ENCODE data around the gene GABARAPL2.
A peak's percentile ranks its signal among the peaks of the same experiment; 100 is the strongest.

The GABARAPL2 gene

GRCh38 chr16:75555213-75555706, 10.9 kb upstream of the GABARAPL2 start:
- peak; percentile 88 for DNase-seq (ENCODE audit: low read depth)

DNA sequence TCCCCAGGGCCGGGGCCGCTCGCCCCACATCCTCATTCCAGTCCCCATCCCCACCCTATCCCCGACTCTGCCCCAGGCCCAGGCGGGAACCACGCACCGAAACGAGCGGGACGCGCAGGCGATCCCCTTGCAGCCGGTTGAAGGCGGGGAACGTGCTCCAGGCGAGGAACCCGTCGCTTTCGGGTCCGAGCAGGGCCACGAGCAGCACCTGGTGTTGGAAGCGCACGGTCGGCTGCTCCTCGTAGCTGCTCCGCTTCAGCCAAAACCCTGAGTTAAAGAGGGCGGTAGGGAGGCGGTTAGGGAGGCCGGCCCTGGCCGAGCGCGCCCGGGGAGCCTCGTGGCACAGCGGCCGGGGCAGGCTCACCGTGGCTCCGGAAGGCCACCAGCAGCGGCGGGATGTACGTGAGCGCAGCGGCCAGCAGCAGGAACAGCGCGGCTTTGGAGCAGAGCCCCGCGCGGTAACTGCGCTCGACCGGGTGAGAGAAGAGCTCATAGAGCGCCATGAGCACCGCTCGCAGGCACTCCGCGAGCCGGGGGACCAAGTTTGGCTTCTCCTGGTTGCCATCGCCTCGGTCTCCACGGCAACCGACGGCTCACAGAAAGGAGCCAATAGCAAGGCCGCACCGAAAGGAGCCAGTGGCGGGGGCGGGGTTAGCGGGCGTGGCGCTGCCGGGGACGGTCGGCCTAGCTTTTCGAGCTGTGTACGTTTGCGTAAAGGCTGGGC, 10.3 kb upstream of the GABARAPL2 start, which contains the start of gene TMEM231:
TSS of gene TMEM231 (minus strand) at position 546 of the 724 bp plus-strand sequence. CDS start at position 503, 43 bp downstream.
- peak; percentile 87 for DNase-seq (ENCODE audit: low read depth)

GRCh38 chr16:75556431-75556950, 9.7 kb upstream of the GABARAPL2 start:
- no peak for DNase-seq (ENCODE audit: low read depth)

- no peak for DNase-seq (ENCODE audit: low read depth)
These were observed 7.3 kb upstream of the GABARAPL2 start for GRCh38 chr16:75558846-75559401.

DNA sequence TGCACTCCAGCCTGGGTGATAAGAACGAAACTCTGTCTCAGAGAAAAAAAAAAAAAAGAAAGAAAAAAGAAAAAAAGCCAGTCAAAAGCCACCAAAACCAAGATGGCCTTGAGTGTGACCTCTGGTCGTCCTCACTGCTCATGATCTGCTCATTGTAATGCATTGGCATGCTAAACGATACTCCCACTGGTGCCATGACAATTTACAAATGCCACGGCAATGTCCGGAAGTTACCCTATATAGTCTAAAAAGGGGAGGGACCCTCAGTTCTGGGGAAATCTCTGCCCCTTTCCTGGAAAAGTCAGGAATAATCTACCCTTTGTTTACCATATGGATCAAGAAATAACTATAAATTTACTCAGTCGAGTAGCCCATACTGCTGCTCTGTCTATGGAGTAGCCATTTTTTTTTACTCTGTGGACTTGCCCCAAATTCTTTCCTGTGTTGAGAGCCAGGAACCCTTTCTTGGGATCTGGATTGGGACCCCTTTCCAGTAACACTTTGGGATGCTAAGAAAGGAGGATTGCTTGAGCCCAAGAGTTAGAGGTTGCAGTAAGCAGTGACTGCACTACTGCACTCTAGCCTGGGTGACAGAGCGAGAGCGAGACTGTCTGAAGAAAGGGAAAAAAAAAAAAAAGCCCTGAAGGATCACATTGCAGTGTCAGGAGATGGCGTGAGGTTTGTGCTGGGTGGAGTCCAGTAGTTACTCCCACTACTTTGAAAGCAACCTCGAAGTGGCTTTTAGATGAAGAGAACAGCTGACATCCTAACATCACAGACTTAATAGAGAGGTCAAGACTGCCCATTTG, 6.4 kb upstream of the GABARAPL2 start:
- DNase-seq (ENCODE audit: low read depth), result peak; percentile 20

GRCh38 chr16:75565640-75566039, 539 bp upstream of the GABARAPL2 start:
- no peak for DNase-seq (ENCODE audit: low read depth)

- DNase-seq (ENCODE audit: low read depth), result no peak
These were observed 628 bp downstream of the GABARAPL2 start for GRCh38 chr16:75566758-75567255.

DNA sequence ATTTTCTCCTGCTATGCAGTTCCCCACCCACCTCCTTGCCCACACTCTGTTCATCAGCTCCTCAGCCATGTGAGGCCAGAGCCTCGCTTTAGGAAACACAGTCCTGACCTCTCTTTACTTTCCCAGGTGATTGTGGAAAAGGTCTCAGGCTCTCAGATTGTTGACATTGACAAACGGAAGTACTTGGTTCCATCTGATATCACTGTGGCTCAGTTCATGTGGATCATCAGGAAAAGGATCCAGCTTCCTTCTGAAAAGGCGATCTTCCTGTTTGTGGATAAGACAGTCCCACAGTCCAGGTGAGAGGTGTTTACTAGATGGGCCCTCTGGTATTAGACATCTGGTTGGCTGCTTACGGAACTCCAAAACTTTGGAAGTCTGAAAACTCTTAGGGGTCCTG, 1.7 kb downstream of the GABARAPL2 start:
- DNase-seq (ENCODE audit: low read depth), result no peak

- DNase-seq (ENCODE audit: low read depth), result no peak
These were observed 4.4 kb downstream of the GABARAPL2 start for GRCh38 chr16:75570396-75571065.

DNA sequence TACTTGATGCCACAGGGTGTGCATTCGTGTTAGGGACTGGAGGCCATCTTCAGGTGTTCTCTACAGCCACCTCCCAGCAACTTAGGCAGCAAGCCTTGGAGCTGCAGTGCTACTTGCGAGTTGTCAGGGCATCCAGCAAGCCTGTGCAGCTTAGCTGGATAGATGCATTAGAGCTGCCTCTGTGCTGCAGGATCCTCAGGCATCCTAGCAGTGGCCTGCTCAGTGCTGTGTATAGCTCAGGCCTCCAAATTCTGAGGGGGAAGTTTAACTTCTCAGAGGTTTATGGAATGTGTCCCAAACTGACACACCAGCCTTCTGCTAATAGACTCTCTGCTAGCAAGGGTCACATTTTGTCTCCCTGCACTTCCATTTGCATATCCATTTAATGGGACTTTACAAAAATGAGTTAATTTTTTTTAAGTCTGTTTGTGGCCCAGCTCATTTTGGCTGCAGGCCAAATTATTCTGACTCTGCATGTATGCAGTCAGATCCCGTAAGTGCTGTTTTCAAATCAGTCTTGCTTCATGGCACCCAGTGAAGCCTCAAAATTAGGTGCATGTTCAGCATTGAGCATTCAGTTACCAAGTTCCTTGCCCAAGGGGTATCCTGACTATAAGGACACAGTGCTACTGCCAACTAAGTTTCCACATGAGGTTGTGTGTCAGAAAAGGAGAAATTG, 6.8 kb downstream of the GABARAPL2 start:
- no peak for DNase-seq (ENCODE audit: low read depth)

GRCh38 chr16:75573955-75574354, 7.8 kb downstream of the GABARAPL2 start:
- no peak for DNase-seq (ENCODE audit: low read depth)

DNA sequence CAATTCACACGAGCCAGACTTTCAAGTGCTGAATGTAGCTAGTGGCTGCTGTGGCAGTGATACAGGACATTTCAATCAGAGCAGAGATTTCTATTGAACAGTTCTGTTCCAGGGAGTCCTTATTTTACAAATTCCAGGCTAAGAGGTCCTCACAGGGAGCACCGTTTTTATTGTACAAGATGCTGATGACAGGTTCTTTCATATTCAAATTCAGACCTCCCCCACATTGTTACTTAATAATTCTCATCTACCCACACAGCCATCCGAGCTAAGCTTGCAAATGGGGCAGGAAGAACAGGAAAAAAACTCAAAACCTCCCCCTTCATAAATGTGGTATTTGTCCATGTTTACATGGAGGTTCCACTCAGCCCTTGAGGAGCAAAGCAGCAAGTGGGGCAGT, 9.8 kb downstream of the GABARAPL2 start:
- no peak for DNase-seq (ENCODE audit: low read depth)

- DNase-seq (ENCODE audit: low read depth), result no peak
These were observed 10.2 kb downstream of the GABARAPL2 start for GRCh38 chr16:75576384-75576811.

GRCh38 chr16:75578212-75578611, 12.0 kb downstream of the GABARAPL2 start:
- no peak for DNase-seq (ENCODE audit: low read depth)

- no peak for DNase-seq (ENCODE audit: low read depth)
These were observed 12.5 kb downstream of the GABARAPL2 start for GRCh38 chr16:75578725-75579124.

DNA sequence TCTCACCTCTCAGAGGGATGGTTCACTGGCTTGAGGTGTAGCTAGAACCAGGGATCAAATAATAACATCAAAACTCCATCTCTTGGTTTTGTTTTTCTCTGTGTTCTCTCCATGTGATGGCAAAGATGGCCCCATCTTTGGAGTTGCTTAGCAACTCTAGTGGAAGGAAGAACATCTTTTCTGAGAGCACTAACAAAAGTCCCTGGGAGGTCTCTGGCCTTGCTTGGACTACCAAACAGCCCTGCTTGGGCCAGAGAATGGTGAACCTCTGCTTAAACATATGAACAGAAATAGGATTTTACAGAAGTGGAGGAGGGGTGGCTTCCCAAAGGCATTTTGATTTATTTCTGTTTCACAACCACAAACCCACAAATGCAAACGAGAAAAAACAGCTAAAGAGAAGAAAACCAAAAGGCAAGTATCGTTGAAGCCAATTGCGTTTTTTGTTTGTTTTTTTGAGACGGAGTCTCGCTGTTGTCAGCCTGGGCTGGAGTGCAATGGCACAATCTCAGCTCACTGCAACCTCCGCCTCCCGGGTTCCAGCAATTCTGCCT, 13.2 kb downstream of the GABARAPL2 start:
- no peak for DNase-seq (ENCODE audit: low read depth)

DNA sequence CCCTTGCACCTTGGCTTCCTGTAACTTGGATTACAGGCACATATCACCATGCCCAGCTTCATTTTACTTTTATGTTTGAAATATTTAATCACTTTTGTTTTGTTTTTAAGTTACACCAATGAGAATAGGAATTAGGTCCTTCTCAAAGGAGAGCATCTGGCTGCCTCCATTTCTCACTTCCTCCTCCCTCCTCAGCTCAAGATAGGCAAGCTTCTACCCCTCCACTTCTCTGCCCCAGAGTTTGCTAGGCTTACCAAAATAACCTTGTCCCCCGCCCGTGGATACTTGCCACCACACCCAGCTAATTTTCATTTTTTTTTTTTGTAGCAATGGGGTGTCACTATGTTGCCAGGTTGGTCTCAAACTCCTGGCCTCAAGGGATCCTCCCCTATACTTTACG, 17.9 kb downstream of the GABARAPL2 start:
- DNase-seq (ENCODE audit: low read depth), result no peak

DNA sequence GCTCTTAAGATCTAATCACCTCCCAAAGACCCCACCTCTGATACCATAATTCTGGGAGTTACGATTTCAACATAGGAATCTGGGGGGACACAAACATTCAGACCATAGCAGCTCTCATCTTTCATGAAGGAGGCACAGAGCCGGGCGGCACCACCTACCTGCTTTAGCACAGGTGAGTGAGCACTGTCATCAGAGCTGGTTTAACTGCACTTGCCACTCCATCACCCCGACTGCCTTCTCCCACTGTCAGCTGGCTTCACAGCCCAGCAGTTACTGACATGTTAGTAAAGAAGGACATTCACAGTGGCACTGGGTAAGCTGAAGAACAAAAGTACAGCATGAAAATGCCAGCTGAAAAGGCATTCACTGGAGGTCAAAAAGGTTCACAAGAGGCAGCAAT, 22.5 kb downstream of the GABARAPL2 start:
- no peak for DNase-seq (ENCODE audit: low read depth)

DNA sequence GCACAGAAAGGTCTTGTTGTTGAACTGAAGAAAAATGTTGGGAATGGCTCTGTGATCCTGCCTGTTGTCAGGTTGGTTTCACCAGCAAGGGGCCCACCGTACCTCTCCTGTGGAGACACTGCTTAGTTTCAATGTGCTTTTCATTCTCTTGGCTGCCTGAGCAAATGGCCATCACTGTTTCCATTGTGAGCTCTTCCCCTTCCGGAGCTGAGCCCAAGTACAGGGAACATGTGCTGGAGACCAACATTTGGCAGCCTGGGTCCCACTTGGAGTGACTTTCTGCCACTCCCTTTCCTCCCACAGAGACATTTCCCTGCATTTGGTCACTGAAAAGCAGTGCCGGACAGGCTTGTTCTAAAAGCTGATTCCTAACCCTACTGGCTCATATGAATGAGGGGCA, 23.1 kb downstream of the GABARAPL2 start:
- no peak for DNase-seq (ENCODE audit: low read depth)

DNA sequence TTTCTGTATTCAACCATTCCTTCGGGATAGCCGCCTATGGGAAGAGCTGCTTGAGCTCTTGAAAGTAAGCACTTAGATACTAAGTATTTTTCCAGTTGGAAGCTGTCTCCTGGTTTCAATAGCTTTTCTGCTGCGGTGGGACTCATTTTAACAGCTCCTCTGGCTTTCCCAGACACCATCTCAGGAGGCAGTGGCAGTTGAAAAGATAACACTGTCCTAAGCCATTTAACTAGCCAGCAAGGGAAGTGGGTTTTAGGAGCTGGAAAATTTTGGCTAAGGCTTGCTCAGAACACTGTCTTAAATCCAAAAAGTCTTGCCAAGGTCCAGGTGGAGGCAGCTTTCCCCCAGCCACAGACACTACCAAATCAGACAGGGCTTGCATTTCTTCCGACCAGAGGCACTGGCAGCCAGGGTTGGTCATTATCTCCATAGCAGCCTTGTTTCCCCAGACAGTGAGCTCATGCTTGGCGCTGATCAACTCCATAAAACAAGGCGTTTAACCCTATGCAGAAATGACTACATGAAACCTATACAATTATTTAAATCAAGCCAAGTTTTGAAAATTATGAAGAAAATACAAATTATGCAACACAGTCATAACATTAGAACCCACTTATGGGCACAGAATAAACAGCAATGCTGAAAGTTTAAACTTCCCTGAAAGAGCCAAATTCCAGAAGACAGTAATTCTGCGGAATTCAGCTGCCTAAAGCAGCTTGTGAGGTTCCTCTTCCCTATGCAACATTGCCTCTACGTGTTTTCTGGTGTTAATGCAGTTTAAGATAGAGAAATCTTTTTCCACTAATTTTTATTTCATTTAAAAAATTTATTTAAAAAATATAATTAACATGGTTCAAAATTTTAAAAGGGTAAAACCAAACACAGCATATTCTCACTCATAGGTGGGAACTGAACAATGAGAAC, 25.0 kb downstream of the GABARAPL2 start:
- peak; percentile 67 for DNase-seq (ENCODE audit: low read depth)
